ENCODE measurements around the gene MAF.
A peak's percentile ranks its signal among the peaks of the same experiment; 100 is the strongest.

MAF gene

DNA sequence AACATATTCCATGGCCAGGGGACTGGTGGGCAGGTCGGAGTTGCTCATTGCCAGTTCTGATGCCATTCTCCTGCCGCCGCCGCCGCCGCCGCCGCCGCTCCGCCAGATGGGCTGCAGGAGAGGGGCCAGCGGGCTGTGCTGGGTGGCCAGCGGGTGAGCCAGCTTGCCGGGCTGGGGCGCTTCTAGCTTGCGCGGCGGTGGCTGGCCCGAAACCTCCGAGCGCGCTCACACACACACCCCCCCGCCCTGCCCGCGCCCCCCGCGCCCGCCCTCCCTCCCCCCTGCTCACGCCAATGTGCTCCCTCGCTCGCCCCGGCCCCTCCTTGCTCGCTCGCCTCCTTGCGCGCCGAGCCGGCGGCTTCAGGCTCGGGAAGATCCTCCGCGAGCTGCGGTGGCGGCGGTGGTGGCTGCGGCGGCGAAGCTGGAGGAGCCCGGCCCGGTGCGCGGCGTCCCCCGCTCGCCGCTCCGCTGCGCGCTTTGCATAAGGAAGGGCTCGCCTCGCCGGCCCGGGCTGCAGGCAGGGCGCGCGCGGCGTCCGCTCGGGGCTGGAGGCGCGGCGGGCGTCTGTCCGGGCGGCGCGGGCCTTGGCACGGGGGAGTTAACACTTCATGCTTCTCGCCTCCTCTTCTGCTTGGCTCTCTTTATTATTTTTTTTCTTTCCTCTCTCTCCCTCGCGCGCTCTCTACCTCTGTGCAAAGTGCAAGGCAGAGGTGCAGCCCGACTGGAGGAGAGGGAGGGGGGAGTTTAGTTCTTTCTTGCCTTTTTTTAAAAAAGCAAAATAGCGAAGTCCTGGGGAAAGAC is 500 bp downstream of the MAF start:
- H3K4me3 ChIP-seq (ENCODE audit: low read length) = peak overlapping the region; percentile 78
- TF ChIP-seq, protein P1, sequence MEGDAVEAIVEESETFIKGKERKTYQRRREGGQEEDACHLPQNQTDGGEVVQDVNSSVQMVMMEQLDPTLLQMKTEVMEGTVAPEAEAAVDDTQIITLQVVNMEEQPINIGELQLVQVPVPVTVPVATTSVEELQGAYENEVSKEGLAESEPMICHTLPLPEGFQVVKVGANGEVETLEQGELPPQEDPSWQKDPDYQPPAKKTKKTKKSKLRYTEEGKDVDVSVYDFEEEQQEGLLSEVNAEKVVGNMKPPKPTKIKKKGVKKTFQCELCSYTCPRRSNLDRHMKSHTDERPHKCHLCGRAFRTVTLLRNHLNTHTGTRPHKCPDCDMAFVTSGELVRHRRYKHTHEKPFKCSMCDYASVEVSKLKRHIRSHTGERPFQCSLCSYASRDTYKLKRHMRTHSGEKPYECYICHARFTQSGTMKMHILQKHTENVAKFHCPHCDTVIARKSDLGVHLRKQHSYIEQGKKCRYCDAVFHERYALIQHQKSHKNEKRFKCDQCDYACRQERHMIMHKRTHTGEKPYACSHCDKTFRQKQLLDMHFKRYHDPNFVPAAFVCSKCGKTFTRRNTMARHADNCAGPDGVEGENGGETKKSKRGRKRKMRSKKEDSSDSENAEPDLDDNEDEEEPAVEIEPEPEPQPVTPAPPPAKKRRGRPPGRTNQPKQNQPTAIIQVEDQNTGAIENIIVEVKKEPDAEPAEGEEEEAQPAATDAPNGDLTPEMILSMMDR (IDR thresholded peaks at IDR 0.05; ENCODE audit: insufficient read depth, low read depth, low read length, missing control alignments) = no peak
- peak; percentile 62 for DNase-seq (ENCODE audit: low read depth)

DNA sequence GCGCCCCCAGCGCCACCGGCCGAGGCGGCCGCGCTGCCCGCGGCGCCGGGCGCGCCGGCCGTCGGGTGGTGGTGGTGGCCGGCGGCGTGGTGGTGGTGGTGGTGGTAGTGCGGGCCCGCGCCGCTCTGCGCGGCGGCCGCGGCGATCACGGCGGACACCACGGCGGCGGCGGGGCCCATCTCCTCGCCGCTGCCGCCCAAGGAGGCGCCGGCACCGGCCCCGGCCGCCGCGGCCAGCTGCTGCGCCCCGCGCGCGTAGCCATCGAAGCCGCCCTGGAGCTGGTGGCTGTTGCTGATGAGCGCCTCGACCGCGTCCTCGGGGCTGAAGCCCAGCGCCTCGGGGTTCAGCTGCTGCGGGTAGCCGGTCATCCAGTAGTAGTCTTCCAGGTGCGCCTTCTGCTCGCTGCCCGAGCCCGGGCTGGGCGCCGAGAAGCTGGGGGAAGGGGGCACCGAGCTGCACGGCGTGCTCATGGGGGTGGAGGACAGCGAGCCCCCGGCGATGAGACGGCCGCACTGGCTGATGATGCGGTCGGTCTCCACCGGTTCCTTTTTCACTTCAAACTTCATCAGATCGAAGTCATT is 1.2 kb downstream of the MAF start:
- DNase-seq (ENCODE audit: low read depth) = no peak
- TF ChIP-seq, protein P1 (IDR thresholded peaks at IDR 0.05; ENCODE audit: insufficient read depth, low read depth, low read length, missing control alignments) = no peak
- peak overlapping the region; percentile 78 for H3K4me3 ChIP-seq (ENCODE audit: low read length)

DNA sequence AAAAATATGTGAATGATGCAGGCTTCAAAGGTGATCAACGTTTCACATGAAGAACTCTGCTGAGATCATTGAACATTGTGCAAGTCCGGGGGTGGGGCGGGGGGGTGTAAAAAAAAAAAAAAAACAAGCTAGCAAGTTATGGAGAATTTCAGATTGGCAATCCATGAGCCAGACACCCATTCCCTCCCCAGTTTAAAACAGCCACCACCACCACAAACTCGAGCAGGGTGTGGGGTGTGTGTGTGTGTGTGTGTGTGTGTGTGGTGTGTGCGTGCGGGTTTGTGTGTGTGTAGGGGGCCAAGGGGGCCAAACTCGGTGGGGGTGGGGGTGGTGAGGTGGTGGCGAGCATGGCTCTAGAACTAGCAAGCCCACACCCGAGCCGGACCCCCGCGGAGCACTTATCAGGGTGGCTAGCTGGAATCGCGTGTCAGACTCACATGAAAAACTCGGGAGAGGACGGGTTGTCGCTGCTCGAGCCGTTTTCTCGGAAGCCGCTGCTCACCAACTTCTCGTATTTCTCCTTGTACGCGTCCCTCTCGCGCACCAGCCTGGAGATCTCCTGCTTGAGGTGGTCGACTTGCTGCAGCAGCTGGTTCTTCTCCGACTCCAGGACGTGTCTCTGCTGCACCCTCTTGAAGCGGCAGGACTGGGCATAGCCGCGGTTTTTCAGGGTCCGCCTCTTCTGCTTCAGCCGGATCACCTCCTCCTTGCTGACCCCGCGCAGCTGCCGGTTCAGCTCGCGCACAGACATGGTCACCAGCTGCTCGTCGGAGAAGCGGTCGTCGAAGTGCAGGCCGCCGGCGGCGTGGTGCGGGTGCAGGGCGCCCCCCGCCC is 2.0 kb downstream of the MAF start:
- TF ChIP-seq, protein P1 (IDR thresholded peaks at IDR 0.05; ENCODE audit: insufficient read depth, low read depth, low read length, missing control alignments) = peak; percentile 12
- peak overlapping the region; percentile 93 for H3K4me3 ChIP-seq (ENCODE audit: low read length)
- DNase-seq (ENCODE audit: low read depth) = peak; percentile 60

DNA sequence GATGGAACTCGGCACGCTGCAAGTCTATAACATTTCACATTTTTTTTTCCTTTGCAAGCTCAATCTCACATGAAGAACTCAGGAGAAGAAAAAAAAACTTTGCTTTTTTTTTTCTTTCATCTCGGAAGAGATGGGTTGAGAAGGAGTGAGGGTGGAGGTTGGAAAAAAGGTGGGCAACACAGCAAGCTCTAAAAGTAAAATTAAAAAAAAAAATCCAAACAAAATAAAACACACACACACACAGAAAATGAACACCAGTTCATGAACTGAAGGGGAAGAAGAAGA is 2.5 kb downstream of the MAF start:
- no peak for DNase-seq (ENCODE audit: low read depth)
- peak overlapping the region; percentile 93 for H3K4me3 ChIP-seq (ENCODE audit: low read length)
- TF ChIP-seq, protein P1 (IDR thresholded peaks at IDR 0.05; ENCODE audit: insufficient read depth, low read depth, low read length, missing control alignments) = no peak

DNA sequence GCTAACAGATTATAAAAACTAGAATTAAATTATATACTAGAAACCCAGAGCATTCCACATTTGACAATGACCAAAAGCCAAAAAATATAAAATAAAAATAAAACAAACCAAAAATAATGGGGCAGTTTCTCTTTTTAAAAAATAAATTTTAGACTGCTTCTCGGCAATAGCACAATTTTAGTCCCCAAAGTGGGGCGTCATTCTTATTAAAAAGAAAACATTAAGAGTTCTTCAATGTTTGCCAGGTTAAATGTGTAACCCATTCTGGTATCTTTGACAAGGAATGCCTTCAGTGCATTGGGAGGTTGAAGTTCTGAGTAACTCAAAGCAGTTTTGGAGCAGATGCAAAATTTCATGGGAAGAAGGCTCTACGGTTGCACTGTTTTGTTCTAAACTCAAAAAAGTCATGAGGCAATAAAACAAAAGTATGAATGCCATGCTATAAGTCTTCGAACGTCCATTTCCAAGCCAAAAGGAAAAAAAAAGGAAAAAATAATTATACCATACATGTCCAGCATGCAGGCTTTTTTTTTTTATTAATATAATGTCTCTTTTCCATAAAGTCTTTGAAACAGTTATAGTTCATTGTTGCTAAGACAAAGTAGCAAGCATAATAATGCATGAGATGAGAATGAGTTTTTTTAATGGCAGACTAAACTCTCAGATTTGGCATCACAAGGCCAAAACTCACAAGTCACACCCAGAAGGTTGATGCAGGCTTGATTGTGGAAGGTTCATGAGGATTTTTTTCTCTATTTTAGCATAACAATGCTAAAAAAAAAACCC is 3.1 kb downstream of the MAF start:
- TF ChIP-seq, protein P1 (IDR thresholded peaks at IDR 0.05; ENCODE audit: insufficient read depth, low read depth, low read length, missing control alignments) = no peak
- no peak for DNase-seq (ENCODE audit: low read depth)
- H3K4me3 ChIP-seq (ENCODE audit: low read length) = peak overlapping the region; percentile 93

DNA sequence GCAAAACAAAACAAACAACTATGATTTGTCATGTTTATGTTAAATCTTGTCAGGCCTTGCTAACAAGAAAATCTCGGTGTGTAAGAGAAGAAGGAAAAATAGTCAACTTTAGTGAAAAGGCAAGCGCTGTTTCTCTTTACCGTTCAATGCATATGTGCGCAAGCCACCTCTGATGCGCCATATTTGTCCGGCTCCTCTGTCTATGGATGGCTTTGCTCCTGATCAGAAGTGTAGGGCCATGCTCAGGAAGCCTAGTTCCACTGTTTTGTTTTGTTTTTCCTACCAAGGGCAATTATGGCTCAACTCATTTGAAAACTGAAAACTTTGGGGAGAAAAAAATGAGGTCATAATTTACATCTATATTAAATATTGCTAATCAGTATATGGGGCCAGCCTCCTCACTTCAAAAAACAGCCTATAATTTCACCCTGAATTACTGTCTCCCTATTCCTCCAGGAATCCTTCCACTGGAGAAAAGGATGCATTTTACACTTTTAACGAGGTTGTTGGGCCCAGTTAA is 4.5 kb downstream of the MAF start:
- TF ChIP-seq, protein P1 (IDR thresholded peaks at IDR 0.05; ENCODE audit: insufficient read depth, low read depth, low read length, missing control alignments) = no peak
- H3K4me3 ChIP-seq (ENCODE audit: low read length) = peak overlapping the region; percentile 93
- no peak for DNase-seq (ENCODE audit: low read depth)
